SU-DHL-6 (cell line): ENCODE data around the gene PRKN.

Source experiments
- H2AFZ ChIP-seq: fragments of 200-600 bp; sonication (generic); 2 replicates; pipeline ENCODE4 v1.6.1; 2014; ENCODE audit warnings: low read depth, mild to moderate bottlenecking, moderate library complexity, mixed read lengths, antibody characterized with exemption, low read length; ENCODE audit not compliant: severe bottlenecking
- H3F3A ChIP-seq: fragments of 200-600 bp; shearing (Covaris generic); 2 replicates; pipeline ENCODE4 v1.6.0; 2016; ENCODE audit warnings: antibody characterized with exemption, mild to moderate bottlenecking; ENCODE audit not compliant: insufficient read depth
- H3K27ac ChIP-seq: fragments of 200-600 bp; sonication (generic); 2 replicates; pipeline ENCODE4 v1.5.1; 2016; ENCODE audit warnings: low read depth, mild to moderate bottlenecking, low read length, moderate library complexity, mixed read lengths
- H3K27me3 ChIP-seq: fragments of 200-600 bp; sonication (generic), shearing (Covaris generic); 2 replicates; pipeline ENCODE4 v1.6.0; 2014; ENCODE audit warnings: mild to moderate bottlenecking, low read length
- H3K36me3 ChIP-seq: fragments of 200-600 bp; sonication (generic); 2 replicates; pipeline ENCODE4 v1.6.1; 2014; ENCODE audit warnings: mild to moderate bottlenecking, low read length, mixed read lengths
- H3K4me2 ChIP-seq: fragments of 300-600, 200-600 bp; shearing (Covaris generic), sonication (generic); 2 replicates; pipeline ENCODE4 v1.6.0; 2014; ENCODE audit warnings: low read length, low read depth, mild to moderate bottlenecking; ENCODE audit not compliant: poor library complexity, severe bottlenecking
- H3K4me3 ChIP-seq: fragments of 200-600 bp; sonication (generic); 2 replicates; pipeline ENCODE4 v1.5.1; 2014; ENCODE audit warnings: antibody characterized with exemption, low read length, mild to moderate bottlenecking, mixed read lengths; ENCODE audit not compliant: insufficient read depth, poor library complexity, severe bottlenecking
- H3K79me2 ChIP-seq: fragments of 200-600 bp; sonication (generic); 2 replicates; pipeline ENCODE4 v1.6.1; 2014; ENCODE audit warnings: mild to moderate bottlenecking, low read length, moderate library complexity; ENCODE audit not compliant: insufficient read depth
- H3K9ac ChIP-seq: fragments of 200-600 bp; sonication (generic); 2 replicates; pipeline ENCODE4 v1.7.0; 2014; ENCODE audit warnings: mild to moderate bottlenecking, low read length
- H3K9me2 ChIP-seq: fragments of 200-600 bp; sonication (generic); replicated peaks from 2 replicates; pipeline ENCODE4 v1.6.1; 2014; ENCODE audit warnings: low read length; ENCODE audit not compliant: insufficient read depth
- H3K9me3 ChIP-seq: fragments of 200-600 bp; sonication (generic); 2 replicates; pipeline ENCODE4 v1.6.1; 2014; ENCODE audit warnings: low read length, mixed read lengths; ENCODE audit not compliant: insufficient read depth
- H4K20me1 ChIP-seq: fragments of 200-600 bp; sonication (generic); 2 replicates; pipeline ENCODE4 v1.6.1; 2014; ENCODE audit warnings: low read depth, mild to moderate bottlenecking, antibody characterized with exemption, low read length, moderate library complexity, mixed read lengths
- EZH2phosphoT487 ChIP-seq: fragments of 200-600 bp; sonication (generic), shearing (Covaris generic); conservative IDR thresholded peaks from 2 replicates; pipeline ENCODE4 v1.6.1; 2018; ENCODE audit warnings: mild to moderate bottlenecking, antibody characterized with exemption, low read length, moderate library complexity, mixed read lengths
- TF ChIP-seq, protein P1 (sequence below): fragments of 200-600 bp; sonication (generic); IDR thresholded peaks from one replicate; pipeline ENCODE4 v1.5.1; 2017; ENCODE audit warnings: antibody characterized with exemption, mild to moderate bottlenecking, low read length, moderate library complexity; ENCODE audit not compliant: insufficient read depth, poor library complexity, severe bottlenecking

The PRKN gene

DNA sequence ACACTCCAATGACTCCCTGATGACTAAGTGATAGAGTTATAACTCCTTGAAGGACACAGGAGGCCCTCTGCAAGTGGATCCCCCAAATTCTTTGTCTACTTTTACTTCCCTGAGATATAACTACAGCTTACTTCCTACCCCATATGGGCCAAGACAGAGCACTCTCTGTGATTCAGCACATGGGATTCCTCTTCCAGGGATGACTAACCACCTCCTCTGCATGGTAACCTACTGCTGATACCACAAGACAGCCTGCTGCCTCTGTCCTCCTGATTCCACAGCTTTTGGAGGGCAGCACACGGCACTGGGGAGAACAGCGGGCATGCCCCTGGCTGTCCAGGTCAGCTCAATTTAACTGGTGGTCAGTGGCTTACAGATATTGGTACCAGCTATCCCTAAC, 778.0 kb downstream of the PRKN start:
- Histone ChIP-seq H3K27ac (no peak overlapping the region), H3K9me3 (no peaks in the 10 kb centered on the region)
- TF ChIP-seq, protein P1, sequence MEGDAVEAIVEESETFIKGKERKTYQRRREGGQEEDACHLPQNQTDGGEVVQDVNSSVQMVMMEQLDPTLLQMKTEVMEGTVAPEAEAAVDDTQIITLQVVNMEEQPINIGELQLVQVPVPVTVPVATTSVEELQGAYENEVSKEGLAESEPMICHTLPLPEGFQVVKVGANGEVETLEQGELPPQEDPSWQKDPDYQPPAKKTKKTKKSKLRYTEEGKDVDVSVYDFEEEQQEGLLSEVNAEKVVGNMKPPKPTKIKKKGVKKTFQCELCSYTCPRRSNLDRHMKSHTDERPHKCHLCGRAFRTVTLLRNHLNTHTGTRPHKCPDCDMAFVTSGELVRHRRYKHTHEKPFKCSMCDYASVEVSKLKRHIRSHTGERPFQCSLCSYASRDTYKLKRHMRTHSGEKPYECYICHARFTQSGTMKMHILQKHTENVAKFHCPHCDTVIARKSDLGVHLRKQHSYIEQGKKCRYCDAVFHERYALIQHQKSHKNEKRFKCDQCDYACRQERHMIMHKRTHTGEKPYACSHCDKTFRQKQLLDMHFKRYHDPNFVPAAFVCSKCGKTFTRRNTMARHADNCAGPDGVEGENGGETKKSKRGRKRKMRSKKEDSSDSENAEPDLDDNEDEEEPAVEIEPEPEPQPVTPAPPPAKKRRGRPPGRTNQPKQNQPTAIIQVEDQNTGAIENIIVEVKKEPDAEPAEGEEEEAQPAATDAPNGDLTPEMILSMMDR, result no peak
- TF ChIP-seq EZH2phosphoT487, result no peak

DNA sequence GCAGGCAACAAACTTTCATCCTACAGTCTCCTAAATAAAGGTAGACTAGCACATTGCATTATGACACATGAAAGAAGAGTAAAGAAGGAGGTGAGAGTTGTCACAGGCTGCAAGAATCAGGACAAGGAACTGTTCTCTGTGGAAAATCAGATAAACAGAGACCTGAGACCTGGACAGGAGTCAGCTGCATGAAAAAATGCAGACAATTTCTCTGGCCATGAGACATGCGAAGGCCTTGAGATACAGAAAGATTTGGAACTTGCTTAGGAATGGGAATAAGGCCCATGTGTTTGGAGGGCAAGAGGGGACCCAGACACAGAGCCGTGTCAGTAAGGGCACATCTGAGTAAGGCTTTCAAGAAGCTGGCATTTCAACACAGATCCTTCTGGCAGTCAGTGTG, 779.1 kb downstream of the PRKN start:
- Histone ChIP-seq H3K36me3 (no peaks in the 10 kb centered on the region), H3K79me2 (no peaks in the 10 kb centered on the region), H3K9ac (no peak overlapping the region), H3K9me3 (no peaks in the 10 kb centered on the region), H3K4me3 (no peak overlapping the region), H3K4me2 (no peak overlapping the region), H2AFZ (no peak overlapping the region), H3F3A (no peaks in the 10 kb centered on the region), H3K27ac (no peak overlapping the region), H3K27me3 (no peaks in the 10 kb centered on the region), H3K9me2 (no peaks in the 10 kb centered on the region), H4K20me1 (no peaks in the 10 kb centered on the region)
- TF ChIP-seq, protein P1, result no peak
- TF ChIP-seq EZH2phosphoT487, result no peak

More for the DNA sequence above, 778.0 kb downstream of the PRKN start:
- Histone ChIP-seq H3K79me2 (no peaks in the 10 kb centered on the region), H3F3A (no peaks in the 10 kb centered on the region), H2AFZ (no peak overlapping the region), H3K4me2 (no peak overlapping the region), H3K9ac (no peak overlapping the region), H3K27me3 (no peaks in the 10 kb centered on the region), H3K9me2 (no peaks in the 10 kb centered on the region), H3K36me3 (no peaks in the 10 kb centered on the region), H4K20me1 (no peaks in the 10 kb centered on the region), H3K4me3 (no peak overlapping the region)

DNA sequence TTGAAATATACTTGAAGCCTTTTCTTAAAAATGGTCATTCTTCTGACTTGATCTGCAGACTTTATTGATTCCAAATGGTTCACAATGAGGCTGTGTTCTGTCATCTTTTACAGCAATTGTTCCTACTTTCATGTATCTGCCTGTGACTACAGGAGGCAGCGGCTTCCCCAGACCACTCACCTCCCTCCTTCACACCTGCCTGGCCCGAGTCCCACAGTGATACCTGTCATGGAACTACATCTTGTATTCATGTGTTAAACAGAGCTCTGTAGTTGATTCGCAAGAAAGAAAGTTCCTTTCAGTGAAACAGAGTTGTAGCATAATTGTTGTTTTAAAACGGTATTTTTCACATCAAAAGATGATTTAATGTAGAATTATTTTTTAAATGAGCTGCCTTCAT, 780.2 kb downstream of the PRKN start:
- Histone ChIP-seq H3K9ac (no peak overlapping the region), H3K27me3 (no peaks in the 10 kb centered on the region), H2AFZ (no peak overlapping the region), H3F3A (no peaks in the 10 kb centered on the region), H3K27ac (no peak overlapping the region), H4K20me1 (no peaks in the 10 kb centered on the region), H3K4me3 (no peak overlapping the region), H3K79me2 (no peaks in the 10 kb centered on the region), H3K9me3 (no peaks in the 10 kb centered on the region), H3K4me2 (no peak overlapping the region), H3K9me2 (no peaks in the 10 kb centered on the region), H3K36me3 (no peaks in the 10 kb centered on the region)
- TF ChIP-seq EZH2phosphoT487, result no peak
- TF ChIP-seq, protein P1, result no peak
